WTC11 (cell line): ENCODE measurements around the gene WBP1L. TPM values are rescaled to one million over a fixed set of nuclear protein-coding genes. Genes with fewer than 3 reads are reported as not detected.
A peak's percentile ranks its signal among the peaks of the same experiment; 100 is the strongest.

Source experiments
- ATAC-seq: fragments of 200-7000 bp; cut with Tn5 transposase; 2 replicates; pipeline ENCODE4 v1.10.0; 2021; ENCODE audit warnings: mild to moderate bottlenecking, moderate library complexity
- CTCF ChIA-PET: fragments of 300-600 bp; sonication (Branson Sonifier 250); formaldehyde crosslinking; loops from one replicate; lab custom pipeline; 2021; ENCODE audit warnings: antibody characterized with exemption; lab: Charles Lee
- POLR2A ChIA-PET: fragments of 350-600 bp; sonication (Branson Sonifier 250); formaldehyde crosslinking; loops from one replicate; lab custom pipeline; 2021; ENCODE audit warnings: antibody characterized with exemption; lab: Charles Lee
- DNase-seq: peaks from one replicate; pipeline ENCODE4 v3.0.0; 2021; ENCODE audit warnings: low spot score
- H3K27ac Mint-ChIP-seq: 2 replicates; pipeline ENCODE4 v1.8.0; 2021; ENCODE audit warnings: mixed read lengths
- H3K27me3 Mint-ChIP-seq: 2 replicates; pipeline ENCODE4 v1.8.0; 2021; ENCODE audit warnings: low read depth, mild to moderate bottlenecking, moderate library complexity, mixed read lengths
- H3K36me3 Mint-ChIP-seq: 2 replicates; pipeline ENCODE4 v1.8.0; 2021; ENCODE audit warnings: mixed read lengths
- H3K4me1 Mint-ChIP-seq: 2 replicates; pipeline ENCODE4 v1.8.0; 2022; ENCODE audit warnings: mixed read lengths
- H3K4me3 Mint-ChIP-seq: 2 replicates; pipeline ENCODE4 v1.8.0; 2021; ENCODE audit warnings: mild to moderate bottlenecking, moderate library complexity, mixed read lengths
- H3K9me3 Mint-ChIP-seq: 2 replicates; pipeline ENCODE4 v1.8.0; 2021; ENCODE audit warnings: mixed read lengths
- AFF4 ChIP-seq: sonication (generic); formaldehyde crosslinking; IDR thresholded peaks from 2 replicates; pipeline ENCODE4 v1.8.1; 2023; ENCODE audit warnings: mild to moderate bottlenecking, missing genetic modification reagents, borderline replicate concordance
- ELF4 ChIP-seq: sonication (generic); formaldehyde crosslinking; IDR thresholded peaks from 2 replicates; pipeline ENCODE4 v1.8.1; 2022; ENCODE audit warnings: low read depth, mild to moderate bottlenecking, moderate library complexity, missing genetic modification reagents
- EMX1 ChIP-seq: fragments of 250-450 bp; sonication (Bioruptor Pico); IDR thresholded peaks from 2 replicates; pipeline ENCODE4 v1.8.0; 2021; ENCODE audit warnings: mild to moderate bottlenecking
- FOXJ3 ChIP-seq: sonication (generic); formaldehyde crosslinking; IDR thresholded peaks from 2 replicates; pipeline ENCODE4 v1.9.0; 2021; ENCODE audit warnings: missing genetic modification reagents, mild to moderate bottlenecking, borderline replicate concordance
- HMGA2 ChIP-seq: fragments of 250-450 bp; sonication (Bioruptor Pico); IDR thresholded peaks from 2 replicates; pipeline ENCODE4 v1.4.0; 2021; ENCODE audit warnings: mild to moderate bottlenecking, moderate library complexity
- NFYB ChIP-seq: sonication (generic); formaldehyde crosslinking; conservative IDR thresholded peaks from 2 replicates; pipeline ENCODE4 v1.8.0; 2022; ENCODE audit warnings: low read depth, missing genetic modification reagents
- ZNF138 ChIP-seq: sonication (generic); formaldehyde crosslinking; conservative IDR thresholded peaks from 2 replicates; pipeline ENCODE4 v1.8.1; 2022; ENCODE audit warnings: mild to moderate bottlenecking, moderate library complexity, missing genetic modification reagents
- ZNF219 ChIP-seq: sonication (generic); formaldehyde crosslinking; IDR thresholded peaks from 2 replicates; pipeline ENCODE4 v1.8.0; 2023; ENCODE audit warnings: missing genetic modification reagents, mild to moderate bottlenecking, borderline replicate concordance
- total RNA-seq: library from RNA; stranded (reverse); gene quantifications from 3 replicates; pipeline ENCODE4 v1.2.3, GENCODE V29; 2021
- TF ChIP-seq, protein P1 (sequence below): sonication (generic); formaldehyde crosslinking; IDR thresholded peaks from 2 replicates; pipeline ENCODE4 v1.8.1; 2022; ENCODE audit warnings: low read depth, missing genetic modification reagents, borderline replicate concordance
- TF ChIP-seq, protein P2 (sequence below): sonication (generic); formaldehyde crosslinking; IDR thresholded peaks from 2 replicates; pipeline ENCODE4 v1.8.0; 2022; ENCODE audit warnings: mild to moderate bottlenecking, missing genetic modification reagents
- TF ChIP-seq, protein P3 (sequence below): fragments of 250-450 bp; sonication (Bioruptor Pico); IDR thresholded peaks from 2 replicates; pipeline ENCODE4 v1.9.0; 2021; ENCODE audit warnings: mild to moderate bottlenecking, borderline replicate concordance
- TF ChIP-seq, protein P4 (sequence below): sonication (generic); formaldehyde crosslinking; IDR thresholded peaks from 2 replicates; pipeline ENCODE4 v1.8.1; 2022; ENCODE audit warnings: low read depth, mild to moderate bottlenecking, moderate library complexity, missing genetic modification reagents, borderline replicate concordance
- TF ChIP-seq, protein P5 (sequence below): fragments of 250-450 bp; sonication (Bioruptor Pico); IDR thresholded peaks from 2 replicates; pipeline ENCODE4 v1.8.0; 2021; ENCODE audit warnings: mild to moderate bottlenecking
- TF ChIP-seq, protein P6 (sequence below): sonication (generic); formaldehyde crosslinking; IDR thresholded peaks from 2 replicates; pipeline ENCODE4 v1.8.0; 2022; ENCODE audit warnings: mild to moderate bottlenecking, missing genetic modification reagents

The WBP1L gene
- total RNA-seq, 1 experiment from 2014 or later = 26.8 TPM

GRCh38 chr10:102769375-102770107 lies 25.8 kb downstream of the WBP1L start:
- no peaks in the 10 kb centered on the region for H3K27me3 Mint-ChIP-seq
- H3K36me3 Mint-ChIP-seq = 0 out of 2 replicates have a peak, but pooled peaks cover 9% of the 10 kb centered on the region
- TF ChIP-seq, protein P1, sequence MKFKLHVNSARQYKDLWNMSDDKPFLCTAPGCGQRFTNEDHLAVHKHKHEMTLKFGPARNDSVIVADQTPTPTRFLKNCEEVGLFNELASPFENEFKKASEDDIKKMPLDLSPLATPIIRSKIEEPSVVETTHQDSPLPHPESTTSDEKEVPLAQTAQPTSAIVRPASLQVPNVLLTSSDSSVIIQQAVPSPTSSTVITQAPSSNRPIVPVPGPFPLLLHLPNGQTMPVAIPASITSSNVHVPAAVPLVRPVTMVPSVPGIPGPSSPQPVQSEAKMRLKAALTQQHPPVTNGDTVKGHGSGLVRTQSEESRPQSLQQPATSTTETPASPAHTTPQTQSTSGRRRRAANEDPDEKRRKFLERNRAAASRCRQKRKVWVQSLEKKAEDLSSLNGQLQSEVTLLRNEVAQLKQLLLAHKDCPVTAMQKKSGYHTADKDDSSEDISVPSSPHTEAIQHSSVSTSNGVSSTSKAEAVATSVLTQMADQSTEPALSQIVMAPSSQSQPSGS (CRISPR knock-in tag) = no peak
- TF ChIP-seq, protein P2, sequence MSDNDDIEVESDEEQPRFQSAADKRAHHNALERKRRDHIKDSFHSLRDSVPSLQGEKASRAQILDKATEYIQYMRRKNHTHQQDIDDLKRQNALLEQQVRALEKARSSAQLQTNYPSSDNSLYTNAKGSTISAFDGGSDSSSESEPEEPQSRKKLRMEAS (CRISPR knock-in tag) = no peak
- TF ChIP-seq, protein P3, sequence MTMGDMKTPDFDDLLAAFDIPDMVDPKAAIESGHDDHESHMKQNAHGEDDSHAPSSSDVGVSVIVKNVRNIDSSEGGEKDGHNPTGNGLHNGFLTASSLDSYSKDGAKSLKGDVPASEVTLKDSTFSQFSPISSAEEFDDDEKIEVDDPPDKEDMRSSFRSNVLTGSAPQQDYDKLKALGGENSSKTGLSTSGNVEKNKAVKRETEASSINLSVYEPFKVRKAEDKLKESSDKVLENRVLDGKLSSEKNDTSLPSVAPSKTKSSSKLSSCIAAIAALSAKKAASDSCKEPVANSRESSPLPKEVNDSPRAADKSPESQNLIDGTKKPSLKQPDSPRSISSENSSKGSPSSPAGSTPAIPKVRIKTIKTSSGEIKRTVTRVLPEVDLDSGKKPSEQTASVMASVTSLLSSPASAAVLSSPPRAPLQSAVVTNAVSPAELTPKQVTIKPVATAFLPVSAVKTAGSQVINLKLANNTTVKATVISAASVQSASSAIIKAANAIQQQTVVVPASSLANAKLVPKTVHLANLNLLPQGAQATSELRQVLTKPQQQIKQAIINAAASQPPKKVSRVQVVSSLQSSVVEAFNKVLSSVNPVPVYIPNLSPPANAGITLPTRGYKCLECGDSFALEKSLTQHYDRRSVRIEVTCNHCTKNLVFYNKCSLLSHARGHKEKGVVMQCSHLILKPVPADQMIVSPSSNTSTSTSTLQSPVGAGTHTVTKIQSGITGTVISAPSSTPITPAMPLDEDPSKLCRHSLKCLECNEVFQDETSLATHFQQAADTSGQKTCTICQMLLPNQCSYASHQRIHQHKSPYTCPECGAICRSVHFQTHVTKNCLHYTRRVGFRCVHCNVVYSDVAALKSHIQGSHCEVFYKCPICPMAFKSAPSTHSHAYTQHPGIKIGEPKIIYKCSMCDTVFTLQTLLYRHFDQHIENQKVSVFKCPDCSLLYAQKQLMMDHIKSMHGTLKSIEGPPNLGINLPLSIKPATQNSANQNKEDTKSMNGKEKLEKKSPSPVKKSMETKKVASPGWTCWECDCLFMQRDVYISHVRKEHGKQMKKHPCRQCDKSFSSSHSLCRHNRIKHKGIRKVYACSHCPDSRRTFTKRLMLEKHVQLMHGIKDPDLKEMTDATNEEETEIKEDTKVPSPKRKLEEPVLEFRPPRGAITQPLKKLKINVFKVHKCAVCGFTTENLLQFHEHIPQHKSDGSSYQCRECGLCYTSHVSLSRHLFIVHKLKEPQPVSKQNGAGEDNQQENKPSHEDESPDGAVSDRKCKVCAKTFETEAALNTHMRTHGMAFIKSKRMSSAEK (CRISPR knock-in tag) = no peak
- TF ChIP-seq ZNF138 = no peak
- DNase-seq (no peak), ATAC-seq (no peak)
- H3K4me1 Mint-ChIP-seq = peaks cover 5% of the 10 kb centered on the region
- H3K27ac Mint-ChIP-seq = peak overlapping the region; percentile 81
- no peaks in the 10 kb centered on the region for H3K9me3 Mint-ChIP-seq
- ChIA-PET CTCF (interaction anchor here (0.6 kb wide), 1 partner anchor 134 kb away, joined by 3 read pairs; no protein-coding TSS in a partner anchor), POLR2A (interaction anchor here (0.6 to 0.7 kb wide), 2 partner anchors 15 to 18 kb away, joined by 3 to 5 read pairs; no protein-coding TSS in a partner anchor)
- H3K4me3 Mint-ChIP-seq = no peak overlapping the region

GRCh38 chr10:102770108-102770482 lies 26.3 kb downstream of the WBP1L start:
- Mint-ChIP-seq H3K27ac (no peak overlapping the region), H3K27me3 (no peaks in the 10 kb centered on the region), H3K4me1 (peaks cover 8% of the 10 kb centered on the region), H3K36me3 (0 out of 2 replicates have a peak, but pooled peaks cover 5% of the 10 kb centered on the region), H3K4me3 (no peak overlapping the region), H3K9me3 (no peaks in the 10 kb centered on the region)
- ATAC-seq (no peak), DNase-seq (no peak)
- CTCF ChIA-PET = no interaction called here
- POLR2A ChIA-PET = no interaction called here
- TF ChIP-seq ELF4 (CRISPR knock-in tag) = no peak
- TF ChIP-seq EMX1 (CRISPR knock-in tag) = no peak
- TF ChIP-seq, protein P4, sequence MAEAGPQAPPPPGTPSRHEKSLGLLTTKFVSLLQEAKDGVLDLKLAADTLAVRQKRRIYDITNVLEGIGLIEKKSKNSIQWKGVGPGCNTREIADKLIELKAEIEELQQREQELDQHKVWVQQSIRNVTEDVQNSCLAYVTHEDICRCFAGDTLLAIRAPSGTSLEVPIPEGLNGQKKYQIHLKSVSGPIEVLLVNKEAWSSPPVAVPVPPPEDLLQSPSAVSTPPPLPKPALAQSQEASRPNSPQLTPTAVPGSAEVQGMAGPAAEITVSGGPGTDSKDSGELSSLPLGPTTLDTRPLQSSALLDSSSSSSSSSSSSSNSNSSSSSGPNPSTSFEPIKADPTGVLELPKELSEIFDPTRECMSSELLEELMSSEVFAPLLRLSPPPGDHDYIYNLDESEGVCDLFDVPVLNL = no peak
- TF ChIP-seq HMGA2 (CRISPR knock-in tag) = no peak
- TF ChIP-seq, protein P5, sequence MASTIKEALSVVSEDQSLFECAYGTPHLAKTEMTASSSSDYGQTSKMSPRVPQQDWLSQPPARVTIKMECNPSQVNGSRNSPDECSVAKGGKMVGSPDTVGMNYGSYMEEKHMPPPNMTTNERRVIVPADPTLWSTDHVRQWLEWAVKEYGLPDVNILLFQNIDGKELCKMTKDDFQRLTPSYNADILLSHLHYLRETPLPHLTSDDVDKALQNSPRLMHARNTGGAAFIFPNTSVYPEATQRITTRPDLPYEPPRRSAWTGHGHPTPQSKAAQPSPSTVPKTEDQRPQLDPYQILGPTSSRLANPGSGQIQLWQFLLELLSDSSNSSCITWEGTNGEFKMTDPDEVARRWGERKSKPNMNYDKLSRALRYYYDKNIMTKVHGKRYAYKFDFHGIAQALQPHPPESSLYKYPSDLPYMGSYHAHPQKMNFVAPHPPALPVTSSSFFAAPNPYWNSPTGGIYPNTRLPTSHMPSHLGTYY (CRISPR knock-in tag) = no peak
- TF ChIP-seq ZNF219 (CRISPR knock-in tag) = no peak
- TF ChIP-seq NFYB (CRISPR knock-in tag) = no peak
- TF ChIP-seq FOXJ3 (CRISPR knock-in tag) = no peak
- TF ChIP-seq, protein P3 (CRISPR knock-in tag) = no peak
- TF ChIP-seq, protein P6, sequence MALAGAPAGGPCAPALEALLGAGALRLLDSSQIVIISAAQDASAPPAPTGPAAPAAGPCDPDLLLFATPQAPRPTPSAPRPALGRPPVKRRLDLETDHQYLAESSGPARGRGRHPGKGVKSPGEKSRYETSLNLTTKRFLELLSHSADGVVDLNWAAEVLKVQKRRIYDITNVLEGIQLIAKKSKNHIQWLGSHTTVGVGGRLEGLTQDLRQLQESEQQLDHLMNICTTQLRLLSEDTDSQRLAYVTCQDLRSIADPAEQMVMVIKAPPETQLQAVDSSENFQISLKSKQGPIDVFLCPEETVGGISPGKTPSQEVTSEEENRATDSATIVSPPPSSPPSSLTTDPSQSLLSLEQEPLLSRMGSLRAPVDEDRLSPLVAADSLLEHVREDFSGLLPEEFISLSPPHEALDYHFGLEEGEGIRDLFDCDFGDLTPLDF (CRISPR knock-in tag) = no peak
- no peak for TF ChIP-seq AFF4 (CRISPR knock-in tag)
